OCI-LY1 (cell line): ENCODE results near the gene CISD2.
"Not testable (repeated sequence)": the region's sequence is repeated elsewhere in the genome, so short reads cannot be mapped to it uniquely, and the experiment has no call there.

Source experiments
- CTCF ChIP-seq: fragments of 200-600 bp; sonication (generic), shearing (Covaris generic); IDR thresholded peaks from 2 replicates; pipeline ENCODE4 v1.5.1; 2017; ENCODE audit warnings: mild to moderate bottlenecking, antibody characterized with exemption, low read length, moderate library complexity, mixed read lengths
- EZH2 ChIP-seq: fragments of 200-600 bp; sonication (generic), shearing (Covaris generic); IDR thresholded peaks from 2 replicates; pipeline ENCODE4 v1.8.0; 2017; ENCODE audit warnings: borderline replicate concordance, mixed run types, mild to moderate bottlenecking, antibody characterized with exemption, low read length, moderate library complexity, mixed read lengths

GRCh38 chr4:102919697-102920096, 50.9 kb downstream of the CISD2 start:
- not testable (repeated sequence) for TF ChIP-seq CTCF, EZH2
